D721Med (cell line): ENCODE results near the gene TMEM204.

ENCODE experiments used
- DNase-seq: peaks from one replicate; pipeline ENCODE4 v3.0.0; 2011; ENCODE audit warnings: low spot score; ENCODE audit not compliant: insufficient read length
- FAIRE-seq: peaks from 2 replicates; lab custom pipeline; 2011; peaks lifted over from hg19 to GRCh38; lab: Jason Lieb, UNC
- CTCF ChIP-seq: IDR thresholded peaks from 2 replicates; pipeline ENCODE4 v1.5.1; 2012; ENCODE audit warnings: mild to moderate bottlenecking, control low read depth; ENCODE audit not compliant: insufficient read depth; ENCODE audit errors: missing control alignments

The TMEM204 gene

GRCh38 chr16:1512774-1513173, 20.7 kb upstream of the TMEM204 start:
- DNase-seq = no peak
- FAIRE-seq = no peak
- no peak for TF ChIP-seq CTCF

GRCh38 chr16:1514507-1514906, 19.0 kb upstream of the TMEM204 start:
- no peak for TF ChIP-seq CTCF
- FAIRE-seq = no peak

GRCh38 chr16:1518626-1519135, 14.8 kb upstream of the TMEM204 start:
- no peak for TF ChIP-seq CTCF
- DNase-seq = no peak
- FAIRE-seq = no peak

More at GRCh38 chr16:1514507-1514906, 19.0 kb upstream of the TMEM204 start:
- no peak for DNase-seq

GRCh38 chr16:1519831-1520230, 13.6 kb upstream of the TMEM204 start:
- FAIRE-seq (no peak), DNase-seq (no peak)
- TF ChIP-seq CTCF = no peak

GRCh38 chr16:1520461-1520860, 13.0 kb upstream of the TMEM204 start:
- DNase-seq (no peak), FAIRE-seq (no peak)

GRCh38 chr16:1523581-1524245, 9.8 kb upstream of the TMEM204 start:
- no peak for TF ChIP-seq CTCF
- FAIRE-seq (no peak), DNase-seq (no peak)

More at GRCh38 chr16:1520461-1520860, 13.0 kb upstream of the TMEM204 start:
- no peak for TF ChIP-seq CTCF

- FAIRE-seq (no peak), DNase-seq (no peak)
- TF ChIP-seq CTCF = no peak
Measured at GRCh38 chr16:1524366-1524765, 9.1 kb upstream of the TMEM204 start.
